DMS153 treated with DMSO at 0.1 percent for 48 hours (cell line): ENCODE measurements around the gene ZMIZ1.

Source experiments
- DNase-seq: peaks from one replicate; lab custom pipeline; 2025; ENCODE audit not compliant: unreplicated experiment; lab: John Stamatoyannopoulos, UW

Gene ZMIZ1

DNA sequence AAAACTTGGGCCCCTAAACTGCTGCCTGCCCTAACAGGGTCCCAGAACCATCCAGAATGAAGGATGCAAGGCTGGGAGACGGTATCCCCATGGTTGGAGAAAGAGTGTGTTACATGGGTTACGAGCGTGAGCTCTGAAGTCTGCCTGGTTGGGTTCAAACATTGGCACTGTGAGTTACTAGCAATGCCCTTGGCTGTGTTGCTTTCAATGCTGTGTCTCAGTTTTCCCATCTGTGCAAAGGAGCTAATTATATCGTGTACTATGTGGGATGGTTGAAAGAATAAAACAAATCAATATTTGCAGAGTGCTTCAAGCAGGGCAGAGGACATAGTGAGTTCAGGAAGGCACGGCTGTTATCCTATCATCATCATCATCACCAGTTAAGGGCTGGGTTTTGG lies 114.7 kb downstream of the ZMIZ1 start:
- no peak for DNase-seq

GRCh38 chr10:79184145-79184625 lies 115.4 kb downstream of the ZMIZ1 start:
- DNase-seq, result no peak

DNA sequence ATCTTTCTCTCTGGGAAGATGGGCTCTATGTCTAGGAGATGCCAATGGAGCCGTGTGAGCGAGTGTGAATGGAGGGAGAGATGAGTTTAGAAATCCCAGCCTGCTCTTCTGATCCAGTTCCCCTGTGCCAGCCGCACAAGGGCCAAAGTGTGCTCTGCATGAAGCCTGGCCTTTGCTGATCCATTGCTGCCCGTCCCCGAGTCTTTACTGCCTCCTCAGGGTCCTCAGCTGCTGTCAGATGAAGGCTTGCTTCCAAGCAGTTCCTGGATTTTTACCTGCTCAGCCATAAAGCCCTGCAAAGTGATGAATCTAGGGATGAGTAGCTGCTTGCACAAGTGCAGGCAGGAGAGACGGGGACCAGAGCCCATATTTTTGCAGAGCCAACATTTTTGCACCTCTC lies 115.9 kb downstream of the ZMIZ1 start:
- no peak for DNase-seq

DNA sequence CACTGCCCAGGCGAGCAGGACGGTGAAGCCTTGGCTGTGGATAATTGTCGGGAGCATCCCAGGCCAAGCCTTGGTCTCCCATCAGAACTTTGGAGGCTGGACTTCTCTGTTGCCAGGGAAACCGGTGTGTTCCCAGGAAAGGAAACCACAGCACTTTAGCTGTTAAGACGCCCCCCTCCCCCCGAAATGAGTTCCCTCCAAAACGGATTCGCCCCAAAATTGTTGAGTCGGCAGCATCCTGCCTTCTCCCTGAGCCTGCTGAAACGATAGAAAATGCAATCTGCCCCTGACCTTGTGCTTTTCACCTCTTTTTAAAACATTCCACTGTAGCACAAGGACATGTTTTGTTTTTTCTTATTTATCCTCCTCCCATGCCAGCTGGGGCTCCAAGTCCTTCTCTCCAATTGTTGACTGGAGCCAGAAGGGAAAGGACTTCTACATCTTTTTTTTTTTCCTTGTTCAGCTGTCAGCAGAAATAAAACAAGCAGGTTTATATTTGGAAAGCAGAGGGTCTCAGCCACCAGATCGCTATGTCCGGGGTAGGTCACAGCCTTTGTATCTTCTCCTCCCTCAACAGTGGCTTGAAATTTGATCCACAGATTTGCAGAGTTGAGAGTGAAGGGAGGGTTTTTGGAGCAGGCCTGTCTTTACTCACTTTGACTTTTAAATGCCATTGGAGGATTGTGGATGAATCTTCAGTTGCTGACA lies 116.5 kb downstream of the ZMIZ1 start:
- no peak for DNase-seq

- DNase-seq, result no peak
Measured at GRCh38 chr10:79185796-79186374, 117.1 kb downstream of the ZMIZ1 start.

- DNase-seq, result no peak
Measured at GRCh38 chr10:79186486-79187120, 117.8 kb downstream of the ZMIZ1 start.

GRCh38 chr10:79187121-79187940 lies 118.6 kb downstream of the ZMIZ1 start:
- DNase-seq, result no peak

DNA sequence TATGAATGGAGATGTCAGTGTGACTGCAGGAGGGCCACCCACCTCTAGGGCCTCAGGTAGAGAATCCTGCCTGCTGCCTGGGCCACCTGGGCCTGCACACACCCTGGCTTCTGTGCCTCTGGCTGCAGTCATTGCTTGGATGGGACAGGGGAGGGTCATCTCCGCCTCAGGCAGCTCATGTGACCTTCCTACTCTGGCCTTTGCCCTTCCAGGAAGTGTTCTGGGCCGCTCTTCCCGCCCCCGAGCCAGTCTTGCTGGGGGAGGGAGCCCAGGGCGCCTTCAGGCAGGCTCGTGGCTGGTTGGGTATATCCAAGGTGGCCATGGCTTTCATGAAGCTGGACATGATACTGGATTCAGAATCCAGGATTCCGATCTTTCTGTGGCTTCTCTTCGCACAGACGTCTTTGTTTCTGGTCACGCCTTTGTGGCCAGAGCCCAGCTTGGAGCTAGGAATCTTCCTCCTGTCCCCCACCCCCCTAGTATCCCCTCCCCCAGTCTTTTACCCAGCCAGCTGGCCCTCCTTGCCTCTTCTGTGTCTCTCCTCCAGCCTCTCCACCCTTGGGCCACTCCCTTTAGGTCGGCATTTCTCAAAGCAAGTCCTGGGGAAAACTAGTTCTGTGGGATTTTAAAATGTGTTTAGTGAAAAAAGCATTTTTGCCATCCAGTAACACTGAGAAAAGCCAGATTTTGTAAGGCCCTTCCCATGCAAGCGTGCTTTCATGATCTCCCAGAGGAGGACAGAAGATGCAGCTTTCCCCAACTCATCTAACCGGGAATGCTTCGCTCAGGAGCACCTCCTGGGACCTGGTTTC lies 119.6 kb downstream of the ZMIZ1 start:
- DNase-seq, result no peak

DNA sequence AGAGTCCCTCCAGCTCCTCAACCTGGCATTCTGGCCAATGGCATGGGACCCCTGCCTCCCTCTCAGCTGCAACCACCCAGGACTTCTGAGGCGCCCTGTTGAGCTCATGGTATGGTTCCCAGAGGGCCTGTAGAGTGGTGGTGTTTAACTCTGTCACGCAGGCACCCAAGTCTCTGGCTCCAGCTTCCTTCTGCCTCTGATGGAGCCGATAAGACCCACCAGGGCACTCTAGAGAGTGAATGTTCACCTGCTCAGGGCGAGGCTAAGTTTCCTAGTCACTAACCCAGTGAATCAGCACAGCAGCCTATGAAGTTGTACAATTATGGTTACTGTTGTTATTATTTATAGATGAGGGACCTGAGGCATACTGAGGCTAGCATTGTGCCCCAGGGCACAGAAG lies 120.4 kb downstream of the ZMIZ1 start:
- no peak for DNase-seq

DNA sequence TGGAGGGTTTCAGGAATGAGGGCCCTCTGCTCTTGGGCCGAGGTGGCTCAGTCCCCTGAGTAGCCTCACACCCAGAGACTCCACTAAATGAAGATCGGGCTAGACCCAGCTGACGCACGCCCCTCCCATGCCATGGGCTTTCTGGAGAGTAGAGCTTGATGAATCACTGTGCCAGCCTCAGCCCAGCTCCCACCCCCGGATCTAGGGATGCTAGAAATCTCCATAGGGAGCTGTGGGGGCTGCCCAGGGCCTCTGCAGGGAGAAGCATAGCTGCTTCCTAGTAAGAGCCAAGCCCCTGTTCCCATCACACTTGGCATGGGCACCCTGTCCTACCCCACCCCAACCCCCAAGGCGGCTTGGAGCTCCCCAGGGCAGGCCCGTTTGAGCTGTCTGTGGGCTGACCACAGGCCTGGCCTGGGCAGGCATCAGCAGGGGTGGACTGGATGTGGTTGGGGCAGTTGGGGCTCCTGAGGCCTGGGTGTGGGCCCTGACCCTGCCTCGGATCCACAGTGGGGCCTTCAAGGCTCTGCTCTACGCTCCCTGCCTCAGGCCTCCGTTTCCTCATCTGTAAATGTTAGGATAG lies 121.2 kb downstream of the ZMIZ1 start:
- DNase-seq, result no peak

GRCh38 chr10:79190740-79191261 lies 122.0 kb downstream of the ZMIZ1 start:
- no peak for DNase-seq

GRCh38 chr10:79191951-79192676 lies 123.3 kb downstream of the ZMIZ1 start:
- no peak for DNase-seq

- DNase-seq, result no peak
Measured at GRCh38 chr10:79192677-79193003, 123.9 kb downstream of the ZMIZ1 start.

- no peak for DNase-seq
Measured at GRCh38 chr10:79193694-79194382, 125.1 kb downstream of the ZMIZ1 start.

DNA sequence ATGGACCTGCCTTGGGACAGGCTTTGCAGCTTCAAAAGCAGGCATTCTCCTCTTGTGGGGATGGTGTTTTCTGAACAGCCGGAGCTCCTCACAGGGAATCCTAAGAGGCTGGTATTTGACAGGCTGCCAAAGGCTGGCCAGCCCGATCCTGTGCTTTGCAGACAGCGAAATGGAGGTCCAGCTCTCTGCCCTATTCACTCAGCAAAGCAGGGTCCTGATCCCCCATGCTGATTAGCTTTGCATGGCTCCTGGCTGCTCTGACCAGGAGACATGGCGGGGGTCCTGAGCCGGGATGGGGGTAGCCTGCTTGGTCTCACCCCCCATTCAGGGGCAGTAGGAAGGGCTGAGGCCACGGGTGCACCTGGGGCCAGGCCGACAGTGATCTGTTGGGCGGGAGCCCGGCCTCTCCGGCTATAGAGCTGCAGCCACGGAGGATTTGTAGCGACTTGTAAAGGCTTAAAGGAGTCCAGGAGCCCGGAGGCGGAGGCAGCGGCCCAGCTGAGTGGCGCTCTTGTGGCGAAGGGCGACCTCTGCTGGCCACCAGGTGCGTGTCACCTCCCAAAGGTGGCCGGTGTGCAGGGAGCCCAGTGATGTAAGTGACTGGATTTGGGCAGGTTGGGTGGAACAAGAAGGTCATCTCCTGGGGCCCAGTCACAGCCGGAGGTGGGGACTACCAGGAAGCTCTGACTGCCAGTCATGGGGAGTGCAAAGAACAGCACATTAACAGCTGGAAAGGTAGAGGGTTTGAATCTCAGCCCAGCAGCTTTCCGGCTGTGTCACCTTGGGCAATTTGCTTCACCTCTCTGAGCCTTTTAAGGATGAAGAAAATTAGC lies 126.5 kb downstream of the ZMIZ1 start:
- DNase-seq, result peak; percentile 57

DNA sequence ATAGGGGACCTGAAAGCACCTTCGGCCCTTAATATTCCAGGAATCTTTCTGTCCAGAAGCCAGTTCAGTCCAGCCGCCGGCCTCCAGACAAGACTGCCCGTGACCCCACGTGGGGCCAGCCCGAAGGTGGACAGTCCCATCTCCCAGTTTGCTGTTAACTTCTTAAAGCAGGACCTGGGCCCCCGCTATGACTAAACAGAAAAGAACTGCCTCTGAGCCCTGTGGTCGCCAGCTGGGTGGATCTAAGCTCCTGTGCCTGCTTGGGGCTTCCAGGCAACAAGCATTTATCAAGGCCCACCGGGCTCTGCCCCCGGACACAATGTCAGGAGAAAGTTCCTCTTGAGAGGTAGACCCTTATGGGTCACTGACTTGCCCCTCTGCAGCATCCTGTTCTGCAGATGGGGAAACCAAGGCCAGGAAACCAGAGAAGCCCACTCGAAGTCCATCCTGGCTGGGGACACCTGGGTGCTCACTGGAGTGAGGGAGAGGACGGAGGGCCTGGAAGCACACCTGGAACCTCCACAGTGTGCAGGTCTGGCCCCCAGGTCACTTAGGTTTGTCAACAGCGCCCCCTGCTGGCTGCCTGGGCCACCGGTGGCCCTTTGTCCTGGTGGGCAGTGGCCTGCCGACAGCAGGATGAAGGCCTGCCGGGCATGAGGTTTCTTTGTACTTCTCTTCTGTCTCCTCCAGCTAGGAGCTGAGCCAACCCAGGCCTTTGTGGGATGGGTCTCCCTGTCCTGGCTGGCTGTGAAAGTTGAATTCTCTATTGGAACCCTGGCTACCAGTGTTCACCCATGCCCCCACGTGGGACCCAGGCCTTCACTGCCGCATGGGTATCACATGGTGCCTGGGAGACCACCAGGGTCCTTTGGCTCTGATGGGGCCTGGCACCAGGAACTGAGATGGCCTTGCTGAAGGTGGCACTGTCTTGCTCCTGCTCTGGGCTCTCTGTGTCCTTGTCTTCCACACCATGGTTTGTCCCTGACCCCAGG lies 128.0 kb downstream of the ZMIZ1 start:
- DNase-seq, result peak; percentile 53

GRCh38 chr10:79197558-79197957 lies 128.8 kb downstream of the ZMIZ1 start:
- DNase-seq, result no peak
